HG03342 (cell line): ENCODE data around the gene MORF4L1.
"Not testable (repeated sequence)": the region's sequence is repeated elsewhere in the genome, so short reads cannot be mapped to it uniquely, and the experiment has no call there.

Experiments
- ATAC-seq: cut with Tn5 transposase; IDR thresholded peaks from one replicate; pipeline ENCODE4 v1.9.1; 2021; ENCODE audit warnings: mild to moderate bottlenecking, moderate library complexity; ENCODE audit not compliant: unreplicated experiment

MORF4L1 gene, protein sequence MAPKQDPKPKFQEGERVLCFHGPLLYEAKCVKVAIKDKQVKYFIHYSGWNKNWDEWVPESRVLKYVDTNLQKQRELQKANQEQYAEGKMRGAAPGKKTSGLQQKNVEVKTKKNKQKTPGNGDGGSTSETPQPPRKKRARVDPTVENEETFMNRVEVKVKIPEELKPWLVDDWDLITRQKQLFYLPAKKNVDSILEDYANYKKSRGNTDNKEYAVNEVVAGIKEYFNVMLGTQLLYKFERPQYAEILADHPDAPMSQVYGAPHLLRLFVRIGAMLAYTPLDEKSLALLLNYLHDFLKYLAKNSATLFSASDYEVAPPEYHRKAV

DNA sequence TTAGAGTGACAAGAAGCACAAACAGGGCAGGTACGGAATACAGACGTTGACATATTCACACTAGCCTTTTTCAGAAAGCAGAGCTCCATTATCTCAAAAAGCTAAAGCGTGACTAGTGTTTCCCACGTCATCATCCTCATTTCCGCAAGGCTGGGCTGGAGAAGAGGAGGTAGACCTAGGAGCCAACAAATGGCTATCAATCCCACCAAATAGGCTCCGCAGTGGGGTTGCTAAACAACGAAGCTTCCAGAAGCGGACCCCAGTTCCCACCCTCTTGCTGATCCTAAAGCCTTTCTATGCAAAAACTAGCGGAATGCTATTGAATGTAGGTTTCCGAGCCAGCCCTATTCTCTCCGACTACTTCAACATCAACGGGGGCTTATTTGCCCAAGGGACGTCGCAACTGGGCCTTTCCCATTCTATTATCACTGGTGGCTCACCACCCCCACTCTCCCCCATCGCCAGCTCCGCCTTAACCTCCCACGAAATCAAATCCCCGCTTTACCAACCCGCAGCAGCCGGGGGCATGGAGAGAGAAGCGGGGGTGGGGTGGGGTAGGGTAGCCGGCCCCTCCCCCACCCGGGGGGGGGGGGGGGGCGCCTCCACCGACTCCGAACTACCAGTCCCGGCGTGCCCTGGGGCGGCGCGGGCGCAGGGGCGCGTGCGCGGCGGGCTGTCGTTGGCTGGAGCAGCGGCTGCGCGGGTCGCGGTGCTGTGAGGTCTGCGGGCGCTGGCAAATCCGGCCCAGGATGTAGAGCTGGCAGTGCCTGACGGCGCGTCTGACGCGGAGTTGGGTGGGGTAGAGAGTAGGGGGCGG lies at the start of gene MORF4L1:
Gene MORF4L1, plus strand, starts transcription at position 736 of the 817 bp plus-strand sequence. CDS start 128 bp downstream, outside the sequence.
- ATAC-seq, result peak; percentile 85

DNA sequence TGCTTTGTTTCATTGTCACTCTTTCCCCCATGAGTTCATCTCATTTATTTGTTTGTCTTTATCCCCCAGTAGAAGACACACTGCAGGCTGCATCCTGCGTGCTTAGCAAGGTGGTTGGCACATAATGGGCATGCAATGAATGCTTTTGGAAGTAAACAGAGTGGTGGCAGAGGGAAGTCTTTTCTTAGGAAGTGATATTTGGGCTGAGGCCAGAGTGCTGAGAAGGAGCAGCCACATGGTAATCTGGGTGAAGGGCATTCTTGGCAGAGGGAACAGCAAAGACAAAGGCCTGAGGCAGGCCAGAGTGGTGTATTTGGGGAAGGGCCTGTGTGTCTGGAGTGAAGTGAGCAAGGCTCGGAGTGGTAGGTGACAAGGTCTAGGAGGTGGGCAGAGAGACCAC lies 43.8 kb upstream of the MORF4L1 start:
- ATAC-seq, result no peak

DNA sequence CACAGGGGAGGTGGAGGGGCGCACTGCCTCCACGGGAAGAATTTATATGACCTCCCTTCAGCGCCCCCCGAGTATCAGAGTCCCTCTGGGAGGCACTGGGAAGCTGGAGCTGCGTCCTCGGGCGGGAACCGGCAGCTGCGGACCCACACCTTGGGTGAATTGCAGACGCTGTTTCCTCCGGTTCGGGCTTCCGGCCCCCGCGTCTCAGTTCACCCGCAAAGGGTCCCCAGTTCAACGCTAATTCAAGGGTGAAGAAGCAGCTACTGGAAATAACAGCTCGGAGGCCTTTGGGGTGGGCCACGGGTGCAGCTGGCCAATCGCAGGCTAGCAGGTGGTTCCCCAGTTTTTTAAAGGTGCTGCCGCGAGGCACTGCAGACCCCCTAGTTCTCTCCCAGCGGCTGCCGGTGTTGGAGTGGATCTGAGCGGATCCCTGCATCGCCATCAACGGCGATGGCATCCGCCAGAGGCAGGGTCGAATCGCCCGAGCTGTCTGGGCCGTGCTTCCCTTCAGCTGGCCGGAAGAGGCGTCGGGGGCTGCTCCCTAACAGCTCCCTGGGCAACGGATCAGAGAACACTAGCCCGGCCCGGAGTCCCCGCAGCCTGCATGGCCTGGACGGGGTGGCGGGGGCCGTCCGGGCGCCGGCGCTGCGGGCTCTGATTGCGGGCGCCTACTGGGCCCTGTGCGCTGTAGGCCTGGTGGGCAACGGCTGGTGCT lies 42.0 kb upstream of the MORF4L1 start:
- no peak for ATAC-seq

DNA sequence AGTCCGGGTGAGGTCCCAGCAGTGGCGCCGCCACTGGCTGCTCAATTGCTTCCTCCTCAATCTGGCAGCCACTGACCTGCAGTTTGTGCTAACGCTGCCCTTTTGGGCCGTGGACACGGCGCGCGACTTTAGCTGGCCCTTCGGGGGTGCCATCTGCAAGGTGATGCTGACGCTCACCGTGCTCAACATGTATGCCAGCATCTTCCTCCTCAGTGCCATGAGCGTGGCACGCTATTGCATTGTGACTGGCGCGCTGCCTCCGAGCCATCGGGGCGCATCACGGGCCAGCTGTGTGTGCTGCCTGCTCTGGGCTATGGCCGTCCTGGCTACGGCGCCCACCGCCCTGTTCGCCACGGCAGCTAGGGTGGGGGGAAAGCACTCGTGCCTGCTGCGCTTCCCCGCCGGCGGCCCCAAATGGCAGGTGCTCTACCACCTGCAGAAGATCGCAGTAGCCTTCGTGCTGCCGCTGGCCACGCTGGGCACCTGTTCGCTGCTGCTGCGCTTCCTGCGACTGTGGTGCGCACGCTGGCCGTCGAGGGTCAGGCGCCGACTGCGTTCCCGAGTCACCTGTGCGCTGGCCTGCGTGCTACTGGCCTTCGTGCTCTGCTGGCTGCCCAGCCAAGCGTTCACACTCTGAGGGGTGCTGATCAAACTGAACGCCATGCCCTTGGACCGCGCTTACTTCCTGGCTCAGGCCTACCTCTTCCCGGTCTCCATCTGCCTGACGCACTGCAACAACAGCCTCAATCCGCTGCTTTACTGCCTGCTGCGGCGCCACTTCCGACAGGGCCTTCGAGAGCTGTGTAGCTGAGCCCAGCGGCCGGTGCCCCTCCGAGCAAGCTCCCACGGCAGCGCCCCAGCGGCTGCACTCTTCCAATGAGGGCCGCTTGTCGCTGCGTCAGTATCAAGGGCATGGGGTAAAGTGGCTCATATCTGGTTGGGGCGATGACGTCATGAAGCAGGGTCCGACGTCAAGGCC lies 41.2 kb upstream of the MORF4L1 start:
- ATAC-seq, result no peak

DNA sequence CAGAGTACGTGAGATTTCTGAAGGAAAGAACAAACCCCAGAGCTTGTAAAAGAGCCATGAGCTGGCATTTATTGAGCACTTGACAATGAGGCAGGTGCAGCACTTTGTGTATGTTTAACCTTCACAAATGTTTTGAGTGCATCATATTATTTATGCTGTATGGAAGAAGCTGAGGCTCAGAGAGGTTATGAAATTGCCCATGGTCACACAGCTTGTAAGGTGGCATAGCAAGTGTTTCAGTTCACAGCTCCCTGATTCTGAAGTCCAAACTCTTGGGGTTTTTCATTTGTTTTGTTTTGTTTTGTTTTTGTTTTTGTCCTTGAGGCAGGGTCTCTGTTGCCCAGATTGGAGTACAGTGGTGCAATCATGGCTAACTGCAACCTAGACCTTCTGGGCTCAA lies 36.4 kb upstream of the MORF4L1 start:
- no peak for ATAC-seq

DNA sequence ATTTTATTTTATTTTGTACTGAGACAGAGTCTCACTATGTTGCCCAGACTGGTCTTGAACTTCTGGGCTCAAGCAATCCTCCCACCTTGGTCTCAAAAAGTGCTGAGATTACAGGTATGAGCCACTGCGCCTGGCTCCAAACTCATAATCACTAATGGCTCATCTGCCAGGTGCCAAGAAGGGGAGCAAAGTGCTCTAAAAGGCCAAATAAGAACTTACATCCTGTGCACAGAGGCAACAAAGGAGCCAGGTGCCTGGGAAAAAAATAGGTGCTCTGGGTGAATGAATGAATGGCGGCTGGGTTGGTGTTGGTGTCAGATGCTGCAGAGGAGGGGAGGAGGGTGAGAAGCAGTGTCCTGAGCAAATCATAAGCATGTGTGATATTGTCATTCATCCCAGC lies 35.6 kb upstream of the MORF4L1 start:
- ATAC-seq, result no peak

DNA sequence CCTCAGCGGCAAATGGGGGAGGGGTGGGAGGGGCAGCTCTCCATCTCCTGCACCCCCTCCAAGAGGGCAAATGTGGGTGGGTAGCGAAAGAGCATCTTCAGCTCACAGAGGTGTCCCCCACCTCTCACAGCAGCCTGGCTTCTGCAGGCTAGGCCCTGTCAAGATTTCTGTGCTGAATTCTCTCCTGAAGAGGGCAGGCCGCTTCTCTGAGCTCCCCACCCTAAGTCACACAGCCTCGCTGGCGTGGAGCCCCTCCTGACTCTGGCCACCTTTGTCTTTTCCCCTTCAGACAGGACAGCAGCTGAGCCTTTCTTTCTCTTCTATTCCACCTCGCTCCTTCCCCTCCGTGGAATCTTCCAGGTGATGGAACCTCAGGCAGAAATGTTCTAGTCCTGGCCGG lies 35.1 kb upstream of the MORF4L1 start:
- ATAC-seq, result no peak

DNA sequence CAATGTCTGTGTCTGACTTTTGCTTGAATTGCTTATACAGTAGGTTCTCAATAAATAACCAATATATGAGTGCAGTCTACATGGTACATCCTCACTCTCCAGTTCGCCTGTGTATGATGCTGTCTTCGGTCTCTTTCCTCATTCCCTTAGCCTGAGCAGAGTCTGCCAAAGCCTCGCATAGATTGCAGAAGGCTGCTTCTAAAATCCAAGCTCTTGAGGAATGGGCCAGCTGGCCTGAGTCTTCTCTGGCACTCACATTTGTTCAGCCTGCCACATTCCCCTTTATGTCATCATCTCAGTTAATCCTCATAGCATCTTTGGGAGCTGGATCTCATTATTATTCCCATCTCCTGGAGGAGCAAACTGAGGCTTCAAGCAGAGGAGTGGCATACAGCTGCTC lies 34.2 kb upstream of the MORF4L1 start:
- ATAC-seq, result no peak

GRCh38 chr15:78839151-78839550 lies 33.5 kb upstream of the MORF4L1 start:
- not testable (repeated sequence) for ATAC-seq

- peak; percentile 54 for ATAC-seq
Measured at GRCh38 chr15:78840661-78841375, 31.9 kb upstream of the MORF4L1 start.

- no peak for ATAC-seq
Measured at GRCh38 chr15:78841376-78841706, 31.3 kb upstream of the MORF4L1 start.

- ATAC-seq, result no peak
Measured at GRCh38 chr15:78841891-78842290, 30.8 kb upstream of the MORF4L1 start.

GRCh38 chr15:78842519-78842918 lies 30.2 kb upstream of the MORF4L1 start:
- no peak for ATAC-seq

DNA sequence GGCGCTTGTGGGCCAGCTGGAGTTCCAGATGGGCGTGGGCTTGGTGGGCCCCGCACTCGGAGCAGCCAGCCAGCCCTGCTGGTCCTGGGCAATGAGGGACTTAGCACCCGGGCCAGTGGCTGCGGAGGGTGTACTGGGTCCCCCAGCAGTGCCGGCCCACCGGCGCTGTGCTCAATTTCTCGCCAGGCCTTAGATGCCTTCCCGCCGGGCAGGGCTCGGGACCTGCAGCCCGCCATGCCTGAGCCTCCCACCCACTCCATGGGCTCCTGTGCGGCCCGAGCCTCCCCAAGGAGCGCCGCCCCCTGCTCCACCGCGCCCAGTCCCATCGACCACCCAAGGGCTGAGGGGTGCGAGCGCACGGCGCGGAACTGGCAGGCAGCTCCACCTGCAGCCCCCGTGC lies 25.8 kb upstream of the MORF4L1 start:
- not testable (repeated sequence) for ATAC-seq

GRCh38 chr15:78847387-78847906 lies 25.2 kb upstream of the MORF4L1 start:
- ATAC-seq, result not testable (repeated sequence)

DNA sequence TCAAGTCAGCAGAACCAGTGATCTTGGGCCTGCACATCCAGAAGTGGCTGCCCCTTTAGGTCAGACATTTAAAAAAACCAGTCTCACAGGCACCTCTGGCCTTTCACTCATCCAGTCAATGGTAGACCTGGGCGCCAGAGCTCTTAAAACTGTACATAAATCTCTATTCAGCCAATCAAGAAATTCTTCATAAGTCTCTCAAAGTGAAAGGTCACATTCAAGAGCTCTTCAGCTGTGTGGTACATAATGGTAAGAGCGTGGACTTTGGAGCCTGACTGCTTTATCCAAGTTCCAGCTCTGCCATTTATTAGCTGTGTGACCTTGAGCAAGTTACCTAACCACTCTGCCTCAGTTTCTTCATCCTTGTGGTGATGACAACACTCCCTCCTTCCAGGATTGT lies 22.3 kb upstream of the MORF4L1 start:
- ATAC-seq, result no peak

DNA sequence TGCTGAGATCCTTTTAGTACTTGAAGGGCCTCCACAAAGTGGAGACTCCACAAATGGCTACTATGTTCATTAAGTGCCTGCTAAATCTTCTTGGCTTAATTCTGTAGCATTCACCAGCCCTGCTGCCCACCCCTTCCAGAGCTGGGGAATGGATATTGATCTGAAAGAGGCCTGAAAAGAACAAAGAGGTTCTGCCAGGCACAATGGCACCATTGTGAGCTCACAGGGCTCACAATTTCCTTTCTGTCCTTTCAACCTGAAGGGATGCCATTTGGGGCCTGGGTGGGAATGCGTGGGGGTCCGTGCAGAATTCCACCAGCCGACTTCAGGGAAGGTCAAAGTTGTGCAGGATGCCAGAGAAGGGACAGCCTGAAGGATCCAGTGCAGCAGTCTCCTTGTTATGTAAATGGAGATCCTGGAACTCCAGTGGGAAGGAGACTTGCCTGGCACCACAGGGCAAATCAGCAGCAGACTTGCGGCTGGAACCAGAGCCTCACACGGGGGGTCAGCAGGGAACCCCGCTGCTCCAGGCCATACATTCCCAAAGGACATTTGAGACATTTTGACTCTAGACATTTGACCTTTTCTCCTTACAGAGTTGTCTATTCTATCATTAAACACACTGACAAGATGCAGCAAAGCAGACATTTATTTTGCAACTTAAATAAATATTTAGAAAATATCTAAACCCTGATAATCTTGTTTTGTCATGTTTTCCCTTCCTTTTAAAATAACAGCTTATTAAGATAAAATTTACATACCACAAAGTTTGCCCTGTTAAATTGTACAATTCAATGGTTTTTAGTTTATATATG lies 21.5 kb upstream of the MORF4L1 start:
- ATAC-seq, result no peak

- ATAC-seq, result no peak
Measured at GRCh38 chr15:78853500-78853899, 19.2 kb upstream of the MORF4L1 start.
